ENCODE results near the gene CPS1.

CPS1 gene

GRCh38 chr2:210617318-210617717, 60.9 kb downstream of the CPS1 start:
- DNase-seq: no peak

- DNase-seq: no peak
These were observed 61.4 kb downstream of the CPS1 start for GRCh38 chr2:210617732-210618330.

GRCh38 chr2:210620456-210620855, 64.1 kb downstream of the CPS1 start:
- DNase-seq: no peak

- no peak for DNase-seq
These were observed 67.1 kb downstream of the CPS1 start for GRCh38 chr2:210623506-210623905.

GRCh38 chr2:210626849-210627248, 70.5 kb downstream of the CPS1 start:
- DNase-seq: no peak

- no peak for DNase-seq
These were observed 74.6 kb downstream of the CPS1 start for GRCh38 chr2:210630873-210631560.

GRCh38 chr2:210633699-210634098, 77.3 kb downstream of the CPS1 start:
- no peak for DNase-seq

GRCh38 chr2:210635257-210635656, 78.9 kb downstream of the CPS1 start:
- no peak for DNase-seq

GRCh38 chr2:210642333-210642732, 85.9 kb downstream of the CPS1 start:
- DNase-seq: no peak

GRCh38 chr2:210647151-210647550, 90.8 kb downstream of the CPS1 start:
- DNase-seq: no peak

GRCh38 chr2:210654091-210654490, 97.7 kb downstream of the CPS1 start:
- DNase-seq: no peak

GRCh38 chr2:210655229-210655975, 99.0 kb downstream of the CPS1 start:
- DNase-seq: no peak

GRCh38 chr2:210657874-210658273, 101.5 kb downstream of the CPS1 start:
- DNase-seq: no peak

- DNase-seq: no peak
These were observed 104.4 kb downstream of the CPS1 start for GRCh38 chr2:210660751-210661150.

GRCh38 chr2:210662560-210662959, 106.2 kb downstream of the CPS1 start:
- no peak for DNase-seq

GRCh38 chr2:210663631-210664089, 107.3 kb downstream of the CPS1 start:
- no peak for DNase-seq

- DNase-seq: no peak
These were observed 111.3 kb downstream of the CPS1 start for GRCh38 chr2:210667711-210668110.

- DNase-seq: no peak
These were observed 114.7 kb downstream of the CPS1 start for GRCh38 chr2:210671065-210671464.

GRCh38 chr2:210673117-210673516, 116.7 kb downstream of the CPS1 start:
- no peak for DNase-seq

- DNase-seq: no peak
These were observed 119.7 kb downstream of the CPS1 start for GRCh38 chr2:210676067-210676466.

GRCh38 chr2:210681491-210681890, 125.1 kb downstream of the CPS1 start:
- DNase-seq: no peak

GRCh38 chr2:210686401-210686800, 130.0 kb downstream of the CPS1 start:
- DNase-seq: no peak

- no peak for DNase-seq
These were observed 131.5 kb downstream of the CPS1 start for GRCh38 chr2:210687786-210688470.

Measured in activated CD4-positive, alpha-beta T cell treated with anti-CD3 and anti-CD28 coated beads, Interleukin-2, amount 50 U/mL, for 1 hour (primary cell).